ENCODE results near the gene MBD6.

DNA sequence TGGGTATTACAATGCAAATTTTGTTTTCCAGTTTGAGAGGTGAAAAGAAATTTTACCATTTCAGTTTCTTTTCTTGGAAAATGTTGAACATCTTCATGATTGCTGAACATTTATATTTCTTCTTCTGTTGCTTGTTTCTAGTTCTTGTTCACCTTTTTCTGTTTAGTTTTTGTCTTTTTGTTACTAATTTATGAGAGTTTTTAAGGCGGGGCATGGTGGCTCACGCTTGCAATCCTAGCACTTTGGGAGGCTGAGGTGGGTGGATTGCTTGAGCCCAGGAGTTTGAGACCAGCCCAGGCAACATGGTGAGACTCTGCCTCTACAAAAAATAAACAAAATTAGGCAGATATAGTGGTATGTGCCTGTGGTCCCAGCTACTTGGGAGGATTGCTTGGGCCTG lies 37.9 kb downstream of the MBD6 start:
- TF ChIP-seq, protein P1, sequence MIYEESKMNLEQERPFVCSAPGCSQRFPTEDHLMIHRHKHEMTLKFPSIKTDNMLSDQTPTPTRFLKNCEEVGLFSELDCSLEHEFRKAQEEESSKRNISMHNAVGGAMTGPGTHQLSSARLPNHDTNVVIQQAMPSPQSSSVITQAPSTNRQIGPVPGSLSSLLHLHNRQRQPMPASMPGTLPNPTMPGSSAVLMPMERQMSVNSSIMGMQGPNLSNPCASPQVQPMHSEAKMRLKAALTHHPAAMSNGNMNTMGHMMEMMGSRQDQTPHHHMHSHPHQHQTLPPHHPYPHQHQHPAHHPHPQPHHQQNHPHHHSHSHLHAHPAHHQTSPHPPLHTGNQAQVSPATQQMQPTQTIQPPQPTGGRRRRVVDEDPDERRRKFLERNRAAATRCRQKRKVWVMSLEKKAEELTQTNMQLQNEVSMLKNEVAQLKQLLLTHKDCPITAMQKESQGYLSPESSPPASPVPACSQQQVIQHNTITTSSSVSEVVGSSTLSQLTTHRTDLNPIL (CRISPR knock-in tag; IDR thresholded peaks at IDR 0.05; ENCODE audit: low read depth): no peak
- TF ChIP-seq ZNF8 (CRISPR knock-in tag; IDR thresholded peaks at IDR 0.05) (no peak), ZC3H10 (CRISPR knock-in tag; IDR thresholded peaks at IDR 0.05) (no peak), GLIS3 (CRISPR knock-in tag; IDR thresholded peaks at IDR 0.05) (no peak), ZFP30 (CRISPR knock-in tag; IDR thresholded peaks at IDR 0.05) (no peak), ESRRG (CRISPR knock-in tag; IDR thresholded peaks at IDR 0.05) (no peak), RARB (CRISPR knock-in tag; IDR thresholded peaks at IDR 0.05) (no peak), ARNTL (CRISPR knock-in tag; IDR thresholded peaks at IDR 0.05; ENCODE audit: borderline replicate concordance, low read depth) (no peak)
- TF ChIP-seq, protein P2, sequence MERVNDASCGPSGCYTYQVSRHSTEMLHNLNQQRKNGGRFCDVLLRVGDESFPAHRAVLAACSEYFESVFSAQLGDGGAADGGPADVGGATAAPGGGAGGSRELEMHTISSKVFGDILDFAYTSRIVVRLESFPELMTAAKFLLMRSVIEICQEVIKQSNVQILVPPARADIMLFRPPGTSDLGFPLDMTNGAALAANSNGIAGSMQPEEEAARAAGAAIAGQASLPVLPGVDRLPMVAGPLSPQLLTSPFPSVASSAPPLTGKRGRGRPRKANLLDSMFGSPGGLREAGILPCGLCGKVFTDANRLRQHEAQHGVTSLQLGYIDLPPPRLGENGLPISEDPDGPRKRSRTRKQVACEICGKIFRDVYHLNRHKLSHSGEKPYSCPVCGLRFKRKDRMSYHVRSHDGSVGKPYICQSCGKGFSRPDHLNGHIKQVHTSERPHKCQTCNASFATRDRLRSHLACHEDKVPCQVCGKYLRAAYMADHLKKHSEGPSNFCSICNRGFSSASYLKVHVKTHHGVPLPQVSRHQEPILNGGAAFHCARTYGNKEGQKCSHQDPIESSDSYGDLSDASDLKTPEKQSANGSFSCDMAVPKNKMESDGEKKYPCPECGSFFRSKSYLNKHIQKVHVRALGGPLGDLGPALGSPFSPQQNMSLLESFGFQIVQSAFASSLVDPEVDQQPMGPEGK (CRISPR knock-in tag; IDR thresholded peaks at IDR 0.05; ENCODE audit: borderline replicate concordance): no peak

Measured in SK-N-SH treated with all-trans-retinoic acid at 6 μM for 48 hours (cell line).